K562 (cell line): ENCODE results near the gene SMG6. TPM values are rescaled to one million over a fixed set of nuclear protein-coding genes. Genes with fewer than 3 reads are reported as not detected.

Source experiments
- ATAC-seq: fragments of 200-7000 bp; cut with Tn5 transposase; 3 replicates; pipeline ENCODE4 v1.9.1; 2020; ENCODE audit warnings: moderate library complexity
- BruUV-seq: library from RNA; stranded (reverse); fragments of 400-500 nt; replicated peaks from 2 replicates; lab custom pipeline; 2021; lab: Mats Ljungman, UMichigan
- CTCF ChIA-PET: fragments of 300-600 bp; formaldehyde crosslinking; extraction: SDS; loops from one replicate; lab custom pipeline; 2021; ENCODE audit warnings: low intra/inter-chr PET ratio; lab: Yijun Ruan, JAX
- POLR2A ChIA-PET: fragments of 300-600, 350-650 bp; sonication (Branson Sonifier 250); formaldehyde crosslinking; extraction: SDS; loops from one replicate; lab custom pipeline; 2021; ENCODE audit warnings: antibody characterized with exemption, inconsistent platforms; lab: Yijun Ruan, JAX
- DNase-seq, 4 experiments: peaks; one replicate each; pipeline versions ENCODE4 v3.0.0 to v3.0.0-alpha.2; 2011 to 2018; ENCODE audit warnings: low spot score in 3 of 4, mixed read lengths in 3 of 4; ENCODE audit errors: extremely low read depth in 1 of 4
- FAIRE-seq: peaks from 2 replicates; lab custom pipeline; 2011; peaks lifted over from hg19 to GRCh38; lab: Jason Lieb, UNC
- H2AFZ ChIP-seq: 2 replicates; pipeline ENCODE4 v1.6.0; 2011; ENCODE audit warnings: low read depth, low read length, control low read depth, inconsistent platforms
- H3K27ac ChIP-seq: fragments of 200-600 bp; 3 replicates; pipeline ENCODE4 v1.8.0; 2011; ENCODE audit warnings: low read depth, mild to moderate bottlenecking, control low read depth, inconsistent platforms, low read length, moderate library complexity, mixed read lengths; ENCODE audit errors: extremely low read depth
- H3K27me3 ChIP-seq, 2 experiments: fragments of 300-600 bp in 1 of 2; 2 replicates in 1 of 2; 3 replicates in 1 of 2; pipeline versions ENCODE4 v1.6.0 to v1.8.0; 2011; ENCODE audit warnings: inconsistent platforms in 2 of 2, low read length in 2 of 2, mild to moderate bottlenecking in 1 of 2, mixed read lengths in 1 of 2, moderate library complexity in 1 of 2; ENCODE audit not compliant: control insufficient read depth in 2 of 2, insufficient read depth in 2 of 2
- H3K36me3 ChIP-seq: fragments of 300-600 bp; 3 replicates; pipeline ENCODE4 v1.8.0; 2011; ENCODE audit warnings: mild to moderate bottlenecking, low read length, inconsistent platforms; ENCODE audit not compliant: control insufficient read depth, insufficient read depth
- H3K4me1 ChIP-seq, 2 experiments: fragments of 200-600 bp in 1 of 2; replicated peaks in 1 of 2; 2 replicates in 1 of 2; 3 replicates in 1 of 2; pipeline versions ENCODE4 v1.5.1 to v1.8.0; 2011; ENCODE audit warnings: inconsistent platforms in 2 of 2, low read length in 2 of 2, mild to moderate bottlenecking in 1 of 2, mixed read lengths in 1 of 2, moderate library complexity in 1 of 2; ENCODE audit not compliant: control insufficient read depth in 2 of 2, insufficient read depth in 2 of 2
- H3K4me2 ChIP-seq: 2 replicates; pipeline ENCODE4 v1.6.1; 2011; ENCODE audit warnings: low read length, control low read depth, inconsistent platforms, mixed read lengths; ENCODE audit not compliant: insufficient read depth
- H3K4me3 ChIP-seq: fragments of 200-600 bp; sonication (generic), shearing (Covaris generic); 2 replicates; pipeline ENCODE4 v1.5.1; 2016; ENCODE audit warnings: control low read depth, inconsistent platforms
- H3K79me2 ChIP-seq: fragments of 200-600 bp; 3 replicates; pipeline ENCODE4 v1.8.0; 2011; ENCODE audit warnings: low read length, inconsistent platforms; ENCODE audit not compliant: control insufficient read depth, insufficient read depth
- H3K9ac ChIP-seq, 2 experiments: 2 replicates each; pipeline versions ENCODE4 v1.6.0 to v1.6.1; 2011; ENCODE audit warnings: low read depth in 2 of 2, low read length in 2 of 2, control low read depth in 1 of 2, inconsistent platforms in 1 of 2, mild to moderate bottlenecking in 1 of 2, mixed read lengths in 1 of 2; ENCODE audit not compliant: insufficient read depth in 1 of 2
- H3K9me1 ChIP-seq: one replicate; pipeline ENCODE4 v1.6.0; 2011; ENCODE audit warnings: inconsistent platforms, mild to moderate bottlenecking, low read length, moderate library complexity; ENCODE audit not compliant: control insufficient read depth, insufficient read depth
- H3K9me3 ChIP-seq: replicated peaks from 2 replicates; pipeline ENCODE4 v1.5.1; 2011; ENCODE audit warnings: low read depth, low read length, inconsistent platforms; ENCODE audit not compliant: control insufficient read depth, insufficient read depth
- H4K20me1 ChIP-seq: replicated peaks from 2 replicates; pipeline ENCODE4 v1.6.1; 2011; ENCODE audit warnings: low read length, inconsistent platforms, mixed read lengths; ENCODE audit not compliant: control insufficient read depth, insufficient read depth
- DACH1 ChIP-seq: fragments of 450-650 bp; IDR thresholded peaks from 2 replicates; pipeline ENCODE4 v1.6.1; 2018; ENCODE audit not compliant: partially characterized antibody
- ESRRB ChIP-seq: fragments of 250-450 bp; sonication (Bioruptor Pico); IDR thresholded peaks from 2 replicates; pipeline ENCODE4 v1.5.0; 2020; ENCODE audit warnings: mild to moderate bottlenecking, moderate library complexity, borderline replicate concordance
- HCFC1 ChIP-seq: IDR thresholded peaks from 2 replicates; pipeline ENCODE4 v1.6.1; 2012; ENCODE audit warnings: low read depth, low read length, improper control_type of control experiment
- HDAC3 ChIP-seq: fragments of 450-650 bp; IDR thresholded peaks from 2 replicates; pipeline ENCODE4 v1.6.1; 2018; ENCODE audit warnings: borderline replicate concordance, mild to moderate bottlenecking, moderate library complexity; ENCODE audit not compliant: partially characterized antibody
- HDAC6 ChIP-seq: IDR thresholded peaks from 2 replicates; pipeline ENCODE4 v1.6.1; 2012; ENCODE audit warnings: low read depth, mild to moderate bottlenecking, control low read depth, inconsistent platforms, low read length, moderate library complexity
- IFI16 ChIP-seq: fragments of 250-450 bp; sonication (Bioruptor Pico); IDR thresholded peaks from 2 replicates; pipeline ENCODE4 v2.1.2; 2022; ENCODE audit warnings: mild to moderate bottlenecking, inconsistent platforms
- IRF2 ChIP-seq: sonication (generic); formaldehyde crosslinking; IDR thresholded peaks from 2 replicates; pipeline ENCODE4 v1.8.1; 2022; ENCODE audit warnings: mild to moderate bottlenecking, missing genetic modification reagents
- MED1 ChIP-seq: sonication (generic); formaldehyde crosslinking; IDR thresholded peaks from 2 replicates; pipeline ENCODE4 v1.8.1; 2023; ENCODE audit warnings: missing genetic modification reagents, borderline replicate concordance
- MIER1 ChIP-seq: fragments of 450-650 bp; IDR thresholded peaks from 2 replicates; pipeline ENCODE4 v1.6.1; 2016; ENCODE audit warnings: antibody characterized with exemption, mild to moderate bottlenecking, low read depth
- MTF1 ChIP-seq: fragments of 250-450 bp; sonication (Bioruptor Pico); IDR thresholded peaks from 2 replicates; pipeline ENCODE4 v1.9.0; 2021; ENCODE audit warnings: moderate library complexity, mild to moderate bottlenecking, inconsistent platforms, borderline replicate concordance
- NFIC ChIP-seq: fragments of 450-650 bp; IDR thresholded peaks from 2 replicates; pipeline ENCODE4 v1.6.1; 2017; ENCODE audit warnings: mild to moderate bottlenecking, inconsistent platforms
- NFXL1 ChIP-seq: fragments of 450-650 bp; formaldehyde crosslinking; IDR thresholded peaks from 2 replicates; pipeline ENCODE4 v1.4.0; 2021; ENCODE audit warnings: mild to moderate bottlenecking
- NR0B1 ChIP-seq: fragments of 450-650 bp; IDR thresholded peaks from one replicate; pipeline ENCODE4 v1.6.1; 2018; ENCODE audit warnings: mild to moderate bottlenecking, moderate library complexity; ENCODE audit not compliant: partially characterized antibody
- PPARD ChIP-seq: fragments of 250-450 bp; sonication (Bioruptor Pico); IDR thresholded peaks from 2 replicates; pipeline ENCODE4 v1.8.0; 2022; ENCODE audit warnings: inconsistent platforms, mild to moderate bottlenecking, moderate library complexity
- PTBP1 ChIP-seq: fragments of 200-400 bp; formaldehyde crosslinking; IDR thresholded peaks from 2 replicates; pipeline ENCODE4 v1.6.1; 2017; ENCODE audit warnings: low read depth, low read length
- PURB ChIP-seq: sonication (generic); formaldehyde crosslinking; IDR thresholded peaks from 2 replicates; pipeline ENCODE4 v1.9.0; 2021; ENCODE audit warnings: low read depth, mild to moderate bottlenecking, missing genetic modification reagents
- SP2 ChIP-seq: IDR thresholded peaks from 2 replicates; pipeline ENCODE4 v1.6.1; 2011; ENCODE audit warnings: mild to moderate bottlenecking, low read depth, low read length, moderate library complexity; ENCODE audit not compliant: poor library complexity, severe bottlenecking; ENCODE audit errors: extremely low read depth
- ZBTB17 ChIP-seq: fragments of 450-650 bp; formaldehyde crosslinking; IDR thresholded peaks from 2 replicates; pipeline ENCODE4 v1.4.0; 2020; ENCODE audit warnings: mild to moderate bottlenecking
- ZNF277 ChIP-seq: fragments of 250-450 bp; sonication (Bioruptor Pico); IDR thresholded peaks from 2 replicates; pipeline ENCODE4 v1.8.0; 2022; ENCODE audit warnings: inconsistent platforms, mild to moderate bottlenecking, moderate library complexity, borderline replicate concordance
- ZNF282 ChIP-seq: sonication (generic); formaldehyde crosslinking; IDR thresholded peaks from 2 replicates; pipeline ENCODE4 v1.8.1; 2023; ENCODE audit warnings: missing genetic modification reagents
- ZNF551 ChIP-seq: fragments of 250-450 bp; sonication (Bioruptor Pico); IDR thresholded peaks from 2 replicates; pipeline ENCODE4 v1.5.0; 2021; ENCODE audit warnings: mild to moderate bottlenecking, moderate library complexity
- ZNF785 ChIP-seq: fragments of 250-450 bp; sonication (Bioruptor Pico); IDR thresholded peaks from 2 replicates; pipeline ENCODE4 v1.4.0; 2020; ENCODE audit warnings: mild to moderate bottlenecking
- WGBS: fragments of 100-300 bp; shearing (Covaris generic); methylation state at CpG from one replicate; pipeline ENCODE4 v1.1.6; 2016; ENCODE audit warnings: low coverage, mixed read lengths; ENCODE audit not compliant: insufficient coverage; ENCODE audit errors: missing lambda C conversion rate; 5-methylcytosine and 5-hydroxymethylcytosine counted together
- in situ Hi-C: fragments of 300-500 bp; cut with MboI; formaldehyde crosslinking; loops from 4 replicates; pipeline ENCODE4 v1.15.0; 2018; ENCODE audit warnings: inconsistent platforms, mixed read lengths
- intact Hi-C: fragments of 100-400 bp; cut with micrococcal nuclease; formaldehyde crosslinking; loops from 2 replicates; pipeline ENCODE4 v1.14.2; 2022
- polyA plus RNA-seq, 8 experiments: library from polyadenylated mRNA; depleted of rRNA in 4 of 8; stranded (reverse) in 5 of 8; unstranded in 3 of 8; fragments of >200 nt; fragmentation: Nextera tagmentation in 2 of 8; fragmentation: Illumina TruSeq in 1 of 8; extraction: Ambion mirVana in 2 of 8; extraction: Trizol in 1 of 8; gene quantifications; 2 replicates each; pipeline versions ENCODE4 v1.2.1 to v1.2.3, GENCODE V29; 2011 to 2014; ENCODE audit warnings: inconsistent platforms in 1 of 8, missing spikeins in 1 of 8
- total RNA-seq, 7 experiments: library from RNA; depleted of rRNA in 6 of 7; stranded (reverse); fragments of >200 nt in 6 of 7; fragmentation: Illumina TruSeq in 2 of 7; extraction: Trizol in 2 of 7; gene quantifications; 2 replicates each; pipeline versions ENCODE4 v1.2.1 to v1.2.3, GENCODE V29; 2011 to 2021; ENCODE audit warnings: low replicate concordance in 1 of 7

The SMG6 gene
- total and polyA plus RNA-seq, 9 of the 15 experiments (the other 6 are each of a cell fraction or from before 2014, with no cell fraction given), result 0.44 to 13.9 (median 6.0) TPM

- FAIRE-seq, result no peak
Measured at GRCh38 chr17:2060681-2061440, 242.7 kb downstream of the SMG6 start.

GRCh38 chr17:2060385-2060658 is 243.3 kb downstream of the SMG6 start:
- FAIRE-seq (no peak), ATAC-seq (no peak), DNase-seq (no peak)
- Histone ChIP-seq H2AFZ (no peak overlapping the region), H3K27ac (no peak overlapping the region), H3K9me1 (no peaks in the 10 kb centered on the region), H4K20me1 (no peaks in the 10 kb centered on the region), H3K4me1 (peaks cover 0 to 35% of the 10 kb centered on the region in 2 experiments; a peak in 2 of 5 replicates), H3K36me3 (peaks cover 10% of the 10 kb centered on the region; the same call in 1 of the 3 replicates), H3K9ac (no peak overlapping the region), H3K9me3 (no peaks in the 10 kb centered on the region), H3K4me2 (no peak overlapping the region), H3K79me2 (no peaks in the 10 kb centered on the region), H3K4me3 (no peak overlapping the region), H3K27me3 (no peaks in the 10 kb centered on the region)
- BruUV-seq, result no TSS peak
- in situ Hi-C loops (loop anchor here (10.0 kb wide), 1 partner anchor 184 kb away; no protein-coding TSS in a partner anchor), intact Hi-C loops (no loop called here)
- CTCF ChIA-PET, result no interaction called here
- WGBS, result 81% methylated on average over 3 of the region's 6 CpGs
- POLR2A ChIA-PET, result no interaction called here
- no peak for TF ChIP-seq HCFC1
- TF ChIP-seq MTF1 (CRISPR knock-in tag), result no peak
- TF ChIP-seq MIER1, result no peak
- TF ChIP-seq NR0B1, result no peak
- TF ChIP-seq ZNF277 (CRISPR knock-in tag), result no peak
- TF ChIP-seq SP2, result no peak
- TF ChIP-seq DACH1, result no peak
- no peak for TF ChIP-seq NFXL1

More at GRCh38 chr17:2060681-2061440, 242.7 kb downstream of the SMG6 start:
- H3K4me3 ChIP-seq, result no peak overlapping the region
- TF ChIP-seq ZNF551 (CRISPR knock-in tag) (no peak), HDAC3 (no peak), ZNF282 (CRISPR knock-in tag) (no peak), MED1 (CRISPR knock-in tag) (no peak), ESRRB (CRISPR knock-in tag) (no peak), PPARD (CRISPR knock-in tag) (no peak), NFIC (no peak), PTBP1 (no peak), IRF2 (CRISPR knock-in tag) (no peak), ZNF785 (no peak), IFI16 (no peak), PURB (no peak), ZBTB17 (CRISPR knock-in tag) (no peak), HDAC6 (no peak)
- no peaks in the 10 kb centered on the region for H3K79me2 ChIP-seq
- no TSS peak for BruUV-seq
- no peak overlapping the region for H3K27ac ChIP-seq
- H3K4me1 ChIP-seq, result peaks cover 0 to 36% of the 10 kb centered on the region in 2 experiments; a peak in 2 of 5 replicates
- ChIA-PET POLR2A (no interaction called here), CTCF (no interaction called here)
- H3K9me3 ChIP-seq, result no peaks in the 10 kb centered on the region
- in situ Hi-C loops, result loop anchor here (10.0 kb wide), 1 partner anchor 184 kb away; no protein-coding TSS in a partner anchor
- H3K27me3 ChIP-seq, result no peaks in the 10 kb centered on the region
- H2AFZ ChIP-seq, result no peak overlapping the region
- H3K4me2 ChIP-seq, result no peak overlapping the region
- DNase-seq, result no peak
- H4K20me1 ChIP-seq, result no peaks in the 10 kb centered on the region
- H3K36me3 ChIP-seq, result peaks cover 11% of the 10 kb centered on the region; the same call in 1 of the 3 replicates
- intact Hi-C loops, result no loop called here
- WGBS, result 75% methylated on average over 19 of the region's 21 CpGs
- H3K9me1 ChIP-seq, result no peaks in the 10 kb centered on the region
- no peak for ATAC-seq
- no peak overlapping the region for H3K9ac ChIP-seq
